ENCODE measurements around the gene SEC24B. TPM values are rescaled to one million over a fixed set of nuclear protein-coding genes. Genes with fewer than 3 reads are reported as not detected.

Gene SEC24B
- total RNA-seq, 1 experiment from 2014 or later: 27.1 TPM

DNA sequence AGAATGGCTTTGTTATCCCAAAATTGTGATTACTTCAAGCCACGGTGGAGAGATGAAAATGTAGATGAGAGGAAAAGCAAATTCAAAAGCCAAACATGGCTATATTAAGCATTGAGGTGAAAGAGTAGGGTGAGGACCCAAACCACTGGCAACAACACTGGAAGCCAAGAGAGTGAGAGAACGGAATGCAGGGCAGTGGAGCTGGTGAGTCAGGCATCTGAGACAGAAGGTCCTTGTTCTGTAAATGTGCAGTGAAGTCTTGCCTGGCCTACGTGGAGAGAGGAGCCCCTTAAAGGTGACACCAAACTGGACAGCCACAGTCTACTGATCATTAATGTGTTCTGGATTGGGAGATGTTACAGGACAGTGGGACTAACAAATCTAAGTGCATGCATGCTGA, 22.8 kb upstream of the SEC24B start:
- H3K23me2 ChIP-seq (ENCODE audit: insufficient read length, low read depth, low read length, poor library complexity, severe bottlenecking): no peaks in the 10 kb centered on the region
- no peaks in the 10 kb centered on the region for H3K27me3 ChIP-seq (ENCODE audit: insufficient read depth, low read length)
- TF ChIP-seq, protein P1, sequence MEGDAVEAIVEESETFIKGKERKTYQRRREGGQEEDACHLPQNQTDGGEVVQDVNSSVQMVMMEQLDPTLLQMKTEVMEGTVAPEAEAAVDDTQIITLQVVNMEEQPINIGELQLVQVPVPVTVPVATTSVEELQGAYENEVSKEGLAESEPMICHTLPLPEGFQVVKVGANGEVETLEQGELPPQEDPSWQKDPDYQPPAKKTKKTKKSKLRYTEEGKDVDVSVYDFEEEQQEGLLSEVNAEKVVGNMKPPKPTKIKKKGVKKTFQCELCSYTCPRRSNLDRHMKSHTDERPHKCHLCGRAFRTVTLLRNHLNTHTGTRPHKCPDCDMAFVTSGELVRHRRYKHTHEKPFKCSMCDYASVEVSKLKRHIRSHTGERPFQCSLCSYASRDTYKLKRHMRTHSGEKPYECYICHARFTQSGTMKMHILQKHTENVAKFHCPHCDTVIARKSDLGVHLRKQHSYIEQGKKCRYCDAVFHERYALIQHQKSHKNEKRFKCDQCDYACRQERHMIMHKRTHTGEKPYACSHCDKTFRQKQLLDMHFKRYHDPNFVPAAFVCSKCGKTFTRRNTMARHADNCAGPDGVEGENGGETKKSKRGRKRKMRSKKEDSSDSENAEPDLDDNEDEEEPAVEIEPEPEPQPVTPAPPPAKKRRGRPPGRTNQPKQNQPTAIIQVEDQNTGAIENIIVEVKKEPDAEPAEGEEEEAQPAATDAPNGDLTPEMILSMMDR (conservative IDR thresholded peaks at IDR 0.05): no peak
- no peaks in the 10 kb centered on the region for H3K79me1 ChIP-seq (ENCODE audit: insufficient read depth, low read depth, low read length, poor library complexity, severe bottlenecking)
- H2BK15ac ChIP-seq (ENCODE audit: low read depth, low read length): no peak overlapping the region
- H3K4me1 ChIP-seq (ENCODE audit: insufficient read depth, low read length): peaks cover 15% of the 10 kb centered on the region
- no peak overlapping the region for H3K56ac ChIP-seq (ENCODE audit: insufficient read length, low read depth, low read length)
- no peak overlapping the region for H3K9ac ChIP-seq (ENCODE audit: extremely low read depth, insufficient read length, low read length)
- no peak overlapping the region for H4K5ac ChIP-seq (ENCODE audit: insufficient read length, low read depth, low read length)
- Mint-ChIP-seq H3K27me3 (ENCODE audit: low read depth) (no peaks in the 10 kb centered on the region), H3K9me3 (no peaks in the 10 kb centered on the region), H3K36me3 (ENCODE audit: insufficient read depth in 1 of 3, low read depth in 3 of 3) (no peaks in the 10 kb centered on the region), H3K4me3 (no peak overlapping the region), H3K27ac (peak overlapping the region in 1 of 3 experiments; percentile 88; a peak in 4 of 7 replicates), H3K4me1 (peaks cover 40 to 67% of the 10 kb centered on the region in 2 experiments)
- H3K14ac ChIP-seq (ENCODE audit: insufficient read depth, low read length): no peak overlapping the region
- H3K4ac ChIP-seq (ENCODE audit: low read depth, low read length): no peak overlapping the region
- H3K23ac ChIP-seq (ENCODE audit: insufficient read length, low read depth, low read length): no peak overlapping the region
- no peak overlapping the region for H4K8ac ChIP-seq (replicated peaks; ENCODE audit: insufficient read length, low read depth, low read length)
- H3K9me3 ChIP-seq (ENCODE audit: control insufficient read depth, low read depth, low read length): no peaks in the 10 kb centered on the region
- no peak overlapping the region for H2AFZ ChIP-seq (ENCODE audit: low read length)
- H4K20me1 ChIP-seq (ENCODE audit: control insufficient read depth, insufficient read depth, insufficient read length): no peaks in the 10 kb centered on the region
- no peak overlapping the region for H2BK5ac ChIP-seq (ENCODE audit: insufficient read length, low read length)
- H2BK12ac ChIP-seq (ENCODE audit: insufficient read length, low read depth, low read length): no peak overlapping the region
- no peaks in the 10 kb centered on the region for H3K79me2 ChIP-seq (ENCODE audit: insufficient read depth, low read length)
- DNase-seq: no peak
- H3T11ph ChIP-seq (ENCODE audit: low read length): no peak overlapping the region
- H3K4me2 ChIP-seq (ENCODE audit: insufficient read depth, insufficient read length, low read length): no peak overlapping the region
- H3K18ac ChIP-seq (ENCODE audit: insufficient read length, low read depth, low read length): no peak overlapping the region
- no peak overlapping the region for H2AK5ac ChIP-seq (ENCODE audit: insufficient read length, low read length)
- H2BK120ac ChIP-seq (ENCODE audit: low read depth, low read length, poor library complexity, severe bottlenecking): no peak overlapping the region
- H2BK20ac ChIP-seq (ENCODE audit: low read depth, low read length, poor library complexity, severe bottlenecking): no peak overlapping the region
- H3K27ac ChIP-seq (ENCODE audit: insufficient read length, low read depth, low read length): peak overlapping the region; percentile 5
- H4K91ac ChIP-seq (ENCODE audit: insufficient read length, low read depth, low read length): no peak overlapping the region
- no CpG with 5 or more reads among the region's 3 CpGs for WGBS (ENCODE audit: extremely low coverage, insufficient read length, low lambda C conversion rate)

Measured in H9 (cell line).